GM18517 (cell line): ENCODE results near the gene ICAM1.
A peak's percentile ranks its signal among the peaks of the same experiment; 100 is the strongest.
"Not testable (repeated sequence)": the region's sequence is repeated elsewhere in the genome, so short reads cannot be mapped to it uniquely, and the experiment has no call there.

ENCODE experiments used
- ATAC-seq: cut with Tn5 transposase; IDR thresholded peaks from one replicate; pipeline ENCODE4 v1.9.1; 2021; ENCODE audit warnings: mild to moderate bottlenecking, moderate library complexity; ENCODE audit not compliant: unreplicated experiment

Gene ICAM1

GRCh38 chr19:10241826-10242449, 29.0 kb upstream of the ICAM1 start:
- ATAC-seq: not testable (repeated sequence)

GRCh38 chr19:10243606-10244005, 27.3 kb upstream of the ICAM1 start:
- no peak for ATAC-seq

GRCh38 chr19:10245189-10245939, 25.6 kb upstream of the ICAM1 start:
- ATAC-seq: no peak

- no peak for ATAC-seq
Measured at GRCh38 chr19:10246511-10246910, 24.4 kb upstream of the ICAM1 start.

- ATAC-seq: peak; percentile 87
Measured at GRCh38 chr19:10251792-10252694, 18.9 kb upstream of the ICAM1 start, which contains the start of gene MRPL4. MRPL4 (plus strand) TSS chr19:10252214; CDS start chr19:10252254, 40 bp downstream.

GRCh38 chr19:10252707-10253106, 18.2 kb upstream of the ICAM1 start:
- no peak for ATAC-seq

GRCh38 chr19:10254244-10254643, 16.7 kb upstream of the ICAM1 start:
- no peak for ATAC-seq

GRCh38 chr19:10255358-10255757, 15.6 kb upstream of the ICAM1 start:
- ATAC-seq: no peak

GRCh38 chr19:10256551-10256950, 14.4 kb upstream of the ICAM1 start:
- no peak for ATAC-seq

GRCh38 chr19:10256970-10257615, 13.8 kb upstream of the ICAM1 start:
- ATAC-seq: no peak

GRCh38 chr19:10258080-10258710, 12.7 kb upstream of the ICAM1 start:
- no peak for ATAC-seq

- no peak for ATAC-seq
Measured at GRCh38 chr19:10259162-10259905, 11.6 kb upstream of the ICAM1 start.

GRCh38 chr19:10260141-10260584, 10.8 kb upstream of the ICAM1 start:
- no peak for ATAC-seq

GRCh38 chr19:10262771-10263170, 8.1 kb upstream of the ICAM1 start:
- ATAC-seq: no peak

- ATAC-seq: no peak
Measured at GRCh38 chr19:10266706-10267105, 4.2 kb upstream of the ICAM1 start.

GRCh38 chr19:10268071-10268470, 2.8 kb upstream of the ICAM1 start:
- ATAC-seq: no peak

GRCh38 chr19:10269333-10270179, 1.4 kb upstream of the ICAM1 start:
- ATAC-seq: no peak

GRCh38 chr19:10270180-10270615, 722 bp upstream of the ICAM1 start:
- peak; percentile 19 for ATAC-seq
